GM15510 (cell line): ENCODE results near the gene INPP5F.

Source experiments
- POLR2A ChIP-seq: IDR thresholded peaks from 3 replicates; pipeline ENCODE4 v1.6.1; 2011; ENCODE audit warnings: borderline replicate concordance; ENCODE audit not compliant: insufficient read length; ENCODE audit errors: extremely low read depth

The INPP5F gene

DNA sequence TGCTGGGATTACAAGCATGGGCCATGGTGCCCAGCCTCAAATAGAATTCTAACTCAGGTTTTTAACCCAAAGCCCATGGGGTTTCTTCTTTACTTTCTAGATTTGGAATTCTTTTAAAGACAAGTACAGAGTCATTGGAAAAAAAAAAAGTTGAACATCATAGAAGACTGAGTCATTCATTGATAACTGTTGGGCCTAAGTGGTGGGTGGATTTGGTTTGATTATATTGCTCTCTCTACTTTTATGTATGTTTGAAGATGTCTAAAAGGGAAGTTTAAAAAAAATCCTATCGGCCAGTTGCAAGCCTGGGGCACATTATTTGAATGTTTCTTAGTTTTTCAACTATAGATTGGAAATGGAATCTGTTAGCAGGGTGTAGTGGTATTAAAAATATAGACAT, 49.7 kb downstream of the INPP5F start:
- no peak for TF ChIP-seq POLR2A

DNA sequence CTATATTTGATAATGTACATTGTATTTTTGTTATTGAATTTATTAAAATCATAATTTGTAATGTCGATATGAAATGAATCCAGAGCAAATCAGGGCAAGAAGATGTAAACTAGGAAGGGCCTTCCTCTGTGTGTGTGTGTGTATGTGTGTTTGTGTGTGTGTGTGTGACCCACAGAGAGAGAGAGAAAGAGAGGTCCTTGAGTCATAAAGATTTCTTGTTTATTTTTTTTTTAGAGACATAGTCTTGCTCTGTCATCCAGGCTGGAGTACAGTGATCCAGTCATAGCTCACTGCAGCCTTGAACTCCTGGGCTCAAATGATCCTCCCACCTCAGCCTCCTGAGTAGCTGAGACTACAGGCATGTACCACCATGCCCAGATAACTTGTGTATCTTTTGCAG, 50.7 kb downstream of the INPP5F start:
- TF ChIP-seq POLR2A: no peak

DNA sequence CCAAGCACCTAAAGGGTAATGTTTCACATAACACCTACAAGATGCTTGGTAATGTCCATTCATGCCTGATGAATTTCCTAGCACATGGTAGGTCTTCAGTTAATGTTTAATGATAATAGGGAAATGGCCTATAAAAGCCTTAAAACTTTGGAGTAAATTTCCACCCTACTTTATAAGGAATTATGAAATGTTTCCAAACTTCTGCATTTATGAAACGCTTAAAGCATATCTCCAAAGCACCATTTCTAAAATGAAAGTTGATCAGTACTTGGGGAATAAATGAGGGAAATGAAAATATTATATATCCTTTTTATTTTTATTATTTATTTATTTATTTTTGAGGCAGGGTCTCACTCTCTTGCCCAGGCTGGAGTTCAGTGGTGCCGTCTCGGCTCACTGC, 51.8 kb downstream of the INPP5F start:
- TF ChIP-seq POLR2A: no peak

DNA sequence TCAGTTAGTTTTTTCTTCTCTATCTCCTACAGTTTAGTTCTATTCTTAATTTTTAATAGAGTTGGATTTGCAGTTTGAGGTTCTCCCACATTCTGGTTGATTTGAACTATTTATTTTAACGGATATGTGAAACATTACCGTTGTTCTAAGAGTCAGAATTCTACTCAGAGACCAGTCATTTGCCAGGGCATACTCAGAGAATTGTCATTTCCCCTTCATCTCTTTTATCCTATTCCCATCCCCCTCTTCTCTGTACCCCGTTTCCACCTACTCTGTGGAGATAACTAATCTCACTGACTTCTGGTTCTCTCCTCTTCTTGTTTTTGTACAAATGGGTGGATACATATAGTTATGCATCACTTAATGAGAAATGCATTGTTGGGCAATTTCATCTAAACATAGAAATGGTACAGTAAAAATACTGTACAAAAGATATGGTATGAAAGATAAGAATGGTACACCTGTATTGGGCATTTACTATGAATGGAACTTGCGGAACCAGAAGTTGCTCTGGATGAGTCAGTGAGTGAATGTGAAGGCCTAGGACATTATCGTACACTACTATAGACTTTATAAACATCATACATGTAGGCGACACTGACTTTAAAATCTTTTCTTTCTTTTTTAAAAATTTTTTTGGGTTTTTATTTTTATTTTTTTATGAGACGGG, 53.1 kb downstream of the INPP5F start:
- TF ChIP-seq POLR2A: no peak

DNA sequence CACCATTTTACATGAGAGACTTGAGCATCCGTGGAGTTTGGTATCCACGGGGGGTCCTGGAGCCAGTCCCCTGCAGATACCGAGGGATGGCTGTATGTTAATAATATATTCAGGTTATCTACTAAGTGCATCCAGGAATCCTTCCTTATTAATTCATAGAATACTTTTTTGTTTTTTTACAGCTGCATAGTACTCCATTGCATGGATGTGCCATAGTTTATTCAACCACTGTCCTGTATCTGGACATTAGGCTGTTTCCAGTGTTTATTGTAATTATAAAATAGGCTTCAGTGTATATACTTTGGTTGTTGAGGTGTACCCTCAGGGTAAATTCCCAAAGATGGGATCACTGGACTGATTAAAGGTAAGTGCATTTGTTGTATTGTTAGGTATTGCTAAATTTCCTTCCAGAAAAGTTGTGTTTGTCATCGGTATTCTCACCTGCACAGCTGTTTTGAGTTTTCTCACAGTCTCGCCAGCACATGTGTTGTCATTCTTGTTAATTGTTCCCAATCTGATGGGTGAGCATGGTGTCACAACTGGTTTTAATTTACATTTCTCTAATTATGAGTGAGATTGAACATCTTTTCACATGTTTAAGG, 55.1 kb downstream of the INPP5F start:
- TF ChIP-seq POLR2A: no peak

DNA sequence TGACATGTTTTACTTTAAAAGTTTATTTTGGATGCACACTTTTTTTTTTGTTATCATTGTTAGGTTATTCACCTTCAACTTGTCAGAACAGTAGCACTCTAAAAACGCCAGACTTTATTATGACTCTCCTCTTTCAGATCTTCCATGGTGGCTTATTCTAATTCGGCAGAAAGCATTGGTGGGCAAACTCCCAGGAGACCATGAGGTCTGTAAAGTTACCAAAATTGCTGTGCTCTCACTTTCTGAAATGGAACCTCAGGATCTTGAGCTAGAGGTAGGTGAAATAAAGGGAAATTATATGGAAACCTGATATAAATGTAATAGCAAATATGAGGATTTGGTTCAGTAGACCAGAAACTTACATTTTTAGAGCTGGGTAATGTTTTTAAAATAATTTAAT, 55.6 kb downstream of the INPP5F start:
- TF ChIP-seq POLR2A: no peak

DNA sequence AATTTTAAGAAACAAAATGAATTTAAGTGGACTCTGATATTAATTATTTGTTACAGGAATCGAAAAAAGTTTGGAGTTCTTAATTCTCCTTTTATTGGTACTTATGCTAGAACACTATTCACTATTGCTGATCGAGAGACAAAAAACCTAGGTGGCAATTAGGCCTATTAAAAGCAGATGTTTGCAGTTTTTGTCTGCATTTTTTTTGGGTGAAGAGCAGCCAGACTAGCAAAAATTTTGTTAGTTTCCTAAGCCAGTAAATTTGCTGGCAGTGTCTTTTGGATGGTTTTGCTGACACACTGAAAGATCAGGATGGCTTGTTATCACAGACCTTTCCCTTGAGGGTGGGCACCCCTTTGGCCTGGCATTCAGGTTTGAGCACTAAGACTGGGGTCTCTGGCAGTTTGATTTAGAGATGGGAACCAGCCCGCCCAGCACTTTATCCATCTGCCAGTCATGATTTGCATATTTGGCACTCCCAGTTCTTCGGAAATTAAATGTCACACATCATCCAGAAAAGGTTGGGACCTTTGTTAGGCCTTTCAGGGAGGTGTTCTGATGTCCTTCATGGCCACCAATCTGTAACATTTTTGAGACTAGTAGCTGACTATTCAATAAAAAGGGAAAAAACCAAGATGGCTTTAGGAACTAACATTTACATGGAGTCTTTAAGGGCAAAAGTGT, 57.3 kb downstream of the INPP5F start:
- no peak for TF ChIP-seq POLR2A

DNA sequence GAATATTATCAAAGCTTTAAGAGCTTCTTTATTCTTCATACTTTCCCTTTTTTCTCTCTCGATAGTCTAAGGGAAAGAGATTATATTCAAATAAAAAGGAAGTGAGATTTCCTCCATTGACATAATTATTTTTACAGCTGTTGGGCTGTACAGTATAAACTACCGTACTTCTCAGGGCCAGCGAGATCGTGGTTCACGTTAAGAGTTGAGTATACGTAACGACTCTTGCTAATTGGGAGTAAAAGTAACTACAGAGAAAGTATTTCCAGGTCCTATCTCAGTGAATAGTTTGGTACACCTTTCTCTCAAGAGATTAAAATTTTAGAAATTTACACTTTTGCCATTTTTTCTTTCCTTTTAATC, 57.8 kb downstream of the INPP5F start:
- TF ChIP-seq POLR2A: no peak

DNA sequence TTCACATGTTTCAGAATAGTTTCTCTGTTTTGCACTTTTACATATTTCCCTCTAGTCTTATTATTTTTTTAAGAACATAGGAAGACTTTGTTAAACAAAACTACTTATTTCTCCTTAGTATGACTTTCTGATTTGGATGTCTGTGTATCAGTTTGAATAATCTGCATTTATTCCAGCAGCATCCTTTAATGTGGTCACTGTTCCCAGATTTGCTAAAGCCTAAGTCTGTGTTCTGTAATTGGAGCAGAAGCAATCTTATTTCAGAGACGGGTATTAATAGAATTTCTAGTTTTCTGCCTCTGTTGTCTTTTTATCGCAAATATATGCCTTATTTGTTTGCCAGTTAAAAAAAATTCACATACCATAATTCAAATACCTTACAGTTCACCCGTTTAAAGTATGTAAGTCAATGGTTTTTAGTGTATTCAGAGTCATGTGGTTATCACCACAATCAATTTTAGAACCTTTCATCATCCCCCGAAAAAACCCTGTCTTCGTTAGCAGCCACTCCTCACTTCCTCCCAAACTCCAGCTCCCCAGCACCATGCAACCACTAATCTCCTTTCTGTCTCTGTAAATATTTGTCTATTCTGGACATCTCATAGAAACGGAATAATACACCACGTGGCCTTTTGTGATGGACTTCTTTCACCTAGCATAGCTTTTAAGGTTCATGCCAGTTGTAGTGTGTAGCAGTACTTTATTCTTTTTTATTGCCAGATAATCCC, 58.7 kb downstream of the INPP5F start:
- TF ChIP-seq POLR2A: no peak

DNA sequence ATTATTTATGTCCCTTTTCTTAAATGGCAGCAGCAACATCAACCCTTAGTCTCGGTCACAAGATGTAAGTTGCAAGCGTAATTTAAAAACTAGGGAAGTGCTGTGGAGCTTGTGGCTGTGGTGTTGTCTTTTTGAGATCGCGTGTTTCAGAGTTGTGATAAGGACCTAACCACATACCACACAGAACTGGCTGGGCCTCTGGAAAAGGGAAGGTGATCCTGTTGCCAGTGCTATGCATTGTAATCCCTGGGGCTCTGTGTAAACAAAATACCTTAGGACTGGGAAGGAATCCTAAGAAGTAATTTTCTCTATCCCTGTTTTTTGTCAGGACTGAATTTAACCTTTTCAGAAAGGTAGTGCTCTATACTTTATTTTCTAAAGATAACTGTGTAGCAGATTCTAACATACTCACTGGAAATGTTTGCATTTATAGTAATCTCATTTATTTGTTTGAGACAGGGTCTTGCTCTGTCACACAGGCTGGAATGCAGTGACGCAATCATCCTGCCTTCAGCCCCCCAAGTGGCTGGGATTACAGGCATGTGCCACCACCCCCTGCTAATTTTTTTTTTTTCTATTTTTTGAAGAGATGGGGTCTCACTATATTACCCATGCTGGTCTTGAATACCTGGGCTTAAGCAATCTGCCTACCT, 60.4 kb downstream of the INPP5F start:
- TF ChIP-seq POLR2A: no peak

DNA sequence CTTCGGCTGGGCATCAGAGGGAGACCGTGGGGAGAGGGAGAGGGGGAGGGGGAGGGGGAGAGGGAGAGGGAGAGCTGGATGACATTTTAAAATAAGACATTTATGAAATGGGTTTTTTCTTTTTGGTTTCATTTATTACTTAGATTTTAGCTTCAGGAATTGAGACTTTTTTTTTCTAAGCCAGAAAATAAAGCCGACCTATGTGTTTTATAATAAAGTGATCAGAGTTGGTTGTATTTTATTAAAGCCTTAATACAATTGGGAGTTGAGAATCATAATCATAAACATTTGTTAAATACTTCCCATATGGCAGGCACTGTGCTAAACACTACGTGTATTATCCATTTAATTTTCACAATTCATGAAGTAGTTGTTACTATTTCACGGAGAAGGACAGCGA, 70.2 kb downstream of the INPP5F start:
- TF ChIP-seq POLR2A: no peak

DNA sequence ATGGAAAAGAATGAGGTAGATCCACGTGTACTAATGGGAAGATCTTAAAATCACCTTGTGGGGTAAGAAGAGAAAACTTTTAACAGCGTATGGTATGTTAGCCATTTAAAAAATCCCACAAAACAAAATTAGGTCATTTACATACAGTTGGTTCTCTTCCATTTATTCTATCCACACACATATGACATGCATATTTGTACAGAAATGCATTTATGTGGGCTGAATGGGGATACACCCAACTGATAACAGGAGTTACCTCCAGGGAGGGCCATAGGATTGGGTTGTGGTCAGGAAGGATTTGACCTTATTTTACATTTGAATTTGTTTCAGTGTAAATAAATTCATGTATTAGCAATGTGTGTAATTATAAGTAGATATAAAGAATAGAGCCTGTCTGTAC, 75.3 kb downstream of the INPP5F start:
- no peak for TF ChIP-seq POLR2A

DNA sequence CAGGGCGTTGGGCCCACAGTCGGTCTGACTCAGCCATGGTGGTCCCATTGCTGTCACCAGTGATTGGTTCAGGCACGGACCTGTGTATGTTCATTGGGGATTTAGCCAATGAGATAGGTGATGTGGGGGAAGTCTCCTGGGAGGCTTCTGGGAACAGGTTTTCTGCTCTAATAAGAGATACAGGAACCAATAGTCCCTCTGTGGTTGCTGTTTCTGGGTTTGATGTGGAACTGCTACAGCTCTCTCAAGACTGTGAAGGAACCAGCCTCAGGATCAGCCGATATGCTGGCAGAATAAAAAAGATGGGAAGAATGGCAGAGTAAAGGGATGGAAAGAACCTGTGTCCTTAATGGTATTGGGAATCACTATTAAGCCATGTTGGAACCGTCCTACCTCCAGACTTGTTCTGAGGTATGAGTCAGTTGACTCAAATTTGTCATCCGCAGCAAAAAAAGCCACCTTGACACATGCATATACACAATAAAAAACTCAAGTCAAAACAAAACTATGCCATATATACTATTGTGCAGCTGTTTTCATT, 76.2 kb downstream of the INPP5F start:
- no peak for TF ChIP-seq POLR2A

DNA sequence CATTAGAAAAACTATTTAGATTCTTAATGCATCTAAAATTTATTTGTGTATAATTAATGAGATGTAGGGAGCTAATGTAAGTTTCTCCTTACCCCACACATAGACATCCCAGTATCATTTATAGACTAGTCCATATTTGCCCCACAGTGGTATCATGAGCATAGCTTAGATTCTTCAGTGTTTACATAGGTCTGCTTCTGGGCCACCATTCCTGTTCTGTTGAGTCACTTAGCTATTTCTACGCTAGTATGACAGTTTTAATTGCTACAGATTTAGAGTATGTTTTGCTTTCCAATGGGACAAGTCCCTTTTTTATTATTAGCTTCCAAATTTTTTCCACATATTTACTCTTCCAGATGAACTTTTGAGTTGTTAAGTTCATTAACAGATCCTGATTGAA, 77.4 kb downstream of the INPP5F start:
- TF ChIP-seq POLR2A: no peak
